CD14-positive monocyte (primary cell): ENCODE results near the gene KCNIP3. TPM values are rescaled to one million over a fixed set of nuclear protein-coding genes. Genes with fewer than 3 reads are reported as not detected.

Source experiments
- DNase-seq, 3 donors: peaks; one replicate each; pipeline ENCODE4 v3.0.0-alpha.2; 2011 to 2022
- H2AFZ ChIP-seq: 2 replicates; pipeline ENCODE4 v1.6.0; 2012; ENCODE audit warnings: mild to moderate bottlenecking, low read depth, low read length, inconsistent platforms; ENCODE audit not compliant: insufficient read depth, poor library complexity, severe bottlenecking
- H3K27ac ChIP-seq, 2 donors: 1 replicate in 1 of 2; 2 replicates in 1 of 2; pipeline ENCODE4 v1.5.1; 2012 to 2013; ENCODE audit warnings: low read length in 2 of 2, control low read depth in 1 of 2, inconsistent platforms in 1 of 2, low read depth in 1 of 2, mild to moderate bottlenecking in 1 of 2
- H3K27me3 ChIP-seq, 2 donors: one replicate each; pipeline versions ENCODE4 v1.6.0 to v1.6.1; 2011 to 2013; ENCODE audit warnings: low read length in 2 of 2; ENCODE audit not compliant: control insufficient read depth in 2 of 2, insufficient read depth in 2 of 2
- H3K36me3 ChIP-seq, 2 donors: replicated peaks in 1 of 2; 1 replicate in 1 of 2; 2 replicates in 1 of 2; pipeline versions ENCODE4 v1.5.1 to v1.6.1; 2012 to 2013; ENCODE audit warnings: low read length in 2 of 2, control low read depth in 1 of 2, inconsistent platforms in 1 of 2, mild to moderate bottlenecking in 1 of 2; ENCODE audit not compliant: insufficient read depth in 2 of 2, control insufficient read depth in 1 of 2
- H3K4me1 ChIP-seq, 2 donors: 1 replicate in 1 of 2; 2 replicates in 1 of 2; pipeline versions ENCODE4 v1.5.1 to v1.6.1; 2012 to 2013; ENCODE audit warnings: low read length in 2 of 2, control low read depth in 1 of 2, inconsistent platforms in 1 of 2, mild to moderate bottlenecking in 1 of 2, moderate library complexity in 1 of 2; ENCODE audit not compliant: insufficient read depth in 2 of 2, control insufficient read depth in 1 of 2
- H3K4me2 ChIP-seq: replicated peaks from 2 replicates; pipeline ENCODE3; 2012; ENCODE audit warnings: low read length, moderate library complexity, mild to moderate bottlenecking; ENCODE audit not compliant: poor library complexity, severe bottlenecking; ENCODE audit errors: extremely low read depth
- H3K4me3 ChIP-seq, 3 experiments: fragments of 200-600 bp in 1 of 3; sonication (generic) in 1 of 3; replicated peaks in 1 of 3; 1 replicate in 2 of 3; 2 replicates in 1 of 3; pipeline ENCODE4 v1.5.1; 2011 to 2013; ENCODE audit warnings: low read length in 3 of 3, mild to moderate bottlenecking in 3 of 3, control low read depth in 2 of 3, low read depth in 2 of 3, inconsistent platforms in 1 of 3, moderate library complexity in 1 of 3
- H3K79me2 ChIP-seq: 2 replicates; pipeline ENCODE4 v1.6.0; 2012; ENCODE audit warnings: mild to moderate bottlenecking, control low read depth, inconsistent platforms, low read length, moderate library complexity; ENCODE audit not compliant: insufficient read depth
- H3K9ac ChIP-seq: 2 replicates; pipeline ENCODE4 v1.6.0; 2017; ENCODE audit warnings: low read length, mild to moderate bottlenecking; ENCODE audit not compliant: insufficient read depth, poor library complexity, severe bottlenecking
- H3K9me3 ChIP-seq, 2 donors: replicated peaks in 1 of 2; 1 replicate in 1 of 2; 2 replicates in 1 of 2; pipeline versions ENCODE4 v1.5.1 to v1.6.1; 2012 to 2013; ENCODE audit warnings: low read length in 2 of 2, control low read depth in 1 of 2; ENCODE audit not compliant: control insufficient read depth in 1 of 2, insufficient read depth in 1 of 2
- H4K20me1 ChIP-seq: 2 replicates; pipeline ENCODE4 v1.6.0; 2012; ENCODE audit warnings: mild to moderate bottlenecking, low read length, control low read depth, moderate library complexity; ENCODE audit not compliant: insufficient read depth
- H3K27ac Mint-ChIP-seq, 7 donors: one replicate each; pipeline ENCODE4 v1.8.0; 2020; ENCODE audit warnings: mild to moderate bottlenecking in 7 of 7, mixed read lengths in 7 of 7, moderate library complexity in 6 of 7, inconsistent platforms in 2 of 7
- H3K27me3 Mint-ChIP-seq, 3 donors: one replicate each; pipeline ENCODE4 v1.8.0; 2021 to 2022; ENCODE audit warnings: low read depth in 3 of 3, mild to moderate bottlenecking in 3 of 3, mixed read lengths in 3 of 3, moderate library complexity in 3 of 3, inconsistent platforms in 1 of 3
- H3K36me3 Mint-ChIP-seq, 2 donors: one replicate each; pipeline ENCODE4 v1.8.0; 2020; ENCODE audit warnings: mixed read lengths in 2 of 2, inconsistent platforms in 1 of 2, mild to moderate bottlenecking in 1 of 2
- H3K4me1 Mint-ChIP-seq: one replicate; pipeline ENCODE4 v1.8.0; 2020; ENCODE audit warnings: mild to moderate bottlenecking, mixed read lengths
- H3K4me3 Mint-ChIP-seq, 2 donors: one replicate each; pipeline ENCODE4 v1.8.0; 2020; ENCODE audit warnings: mild to moderate bottlenecking in 2 of 2, mixed read lengths in 2 of 2, moderate library complexity in 1 of 2
- H3K9me3 Mint-ChIP-seq, 7 donors: one replicate each; pipeline ENCODE4 v1.8.0; 2020 to 2022; ENCODE audit warnings: mixed read lengths in 7 of 7, mild to moderate bottlenecking in 6 of 7, moderate library complexity in 6 of 7, inconsistent platforms in 2 of 7
- WGBS: methylation state at CpG from one replicate; pipeline ENCODE4 v1.1.5; 2013; ENCODE audit warnings: missing lambda C conversion rate; ENCODE audit not compliant: insufficient coverage; 5-methylcytosine and 5-hydroxymethylcytosine counted together
- intact Hi-C, 2 donors: fragments of 100-400 bp; cut with micrococcal nuclease; formaldehyde crosslinking; loops; one replicate each; pipeline versions ENCODE4 v1.15.0 to v1.15.1; 2023
- polyA plus RNA-seq, 3 donors: library from polyadenylated mRNA; depleted of rRNA in 1 of 3; unstranded in 2 of 3; stranded (reverse) in 1 of 3; fragments of 300-500 nt in 2 of 3; fragments of >200 nt in 1 of 3; fragmentation: Illumina TruSeq in 2 of 3; gene quantifications; 1 replicate in 2 of 3; 2 replicates in 1 of 3; pipeline ENCODE4 v1.2.3, GENCODE V29; 2012 to 2021
- TF ChIP-seq, protein P1 (sequence below): fragments of 200-600 bp; IDR thresholded peaks from one replicate; pipeline ENCODE4 v1.8.0; 2022; ENCODE audit warnings: antibody characterized with exemption, mild to moderate bottlenecking

KCNIP3 gene
- polyA plus RNA-seq, 3 donors = not detected

DNA sequence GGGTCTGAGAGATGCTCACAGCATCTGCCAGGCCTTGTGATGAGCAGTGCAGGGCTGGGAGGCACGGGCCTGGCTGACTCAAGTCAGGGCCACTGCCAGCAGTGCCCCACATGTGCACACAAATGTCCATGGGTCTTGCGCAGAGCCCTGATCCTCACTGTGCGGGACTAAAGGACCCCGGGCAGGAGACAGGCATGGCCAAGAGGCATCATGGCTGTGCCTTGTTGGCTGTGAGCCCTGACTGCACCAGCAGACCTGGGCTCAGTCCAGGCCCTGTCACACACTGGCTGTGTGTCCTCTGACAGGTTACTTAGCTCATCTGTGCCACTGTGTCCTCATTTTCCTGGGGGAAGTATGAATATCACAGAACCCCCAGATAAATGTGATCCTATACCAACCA, 4.0 kb downstream of the KCNIP3 start:
- WGBS = 100% methylated on average over 4 of the region's 4 CpGs
- Mint-ChIP-seq H3K4me1 (no peaks in the 10 kb centered on the region), H3K4me3 (no peak overlapping the region), H3K36me3 (no peaks in the 10 kb centered on the region), H3K27ac (no peak overlapping the region), H3K27me3 (peaks cover 0 to 11% (median 10%) of the 10 kb centered on the region in 3 donors), H3K9me3 (peaks cover 0 to 2% (median 0%) of the 10 kb centered on the region in 7 donors)
- no peaks in the 10 kb centered on the region for H3K9me3 ChIP-seq
- H3K36me3 ChIP-seq = no peaks in the 10 kb centered on the region
- no peak overlapping the region for H3K9ac ChIP-seq
- H3K27me3 ChIP-seq = no peaks in the 10 kb centered on the region
- intact Hi-C loops = no loop called here
- H3K79me2 ChIP-seq = no peaks in the 10 kb centered on the region
- DNase-seq = no peak
- no peaks in the 10 kb centered on the region for H4K20me1 ChIP-seq
- no peak overlapping the region for H3K27ac ChIP-seq
- no peak overlapping the region for H3K4me2 ChIP-seq
- H3K4me3 ChIP-seq = no peak overlapping the region
- H3K4me1 ChIP-seq = no peaks in the 10 kb centered on the region
- TF ChIP-seq, protein P1, sequence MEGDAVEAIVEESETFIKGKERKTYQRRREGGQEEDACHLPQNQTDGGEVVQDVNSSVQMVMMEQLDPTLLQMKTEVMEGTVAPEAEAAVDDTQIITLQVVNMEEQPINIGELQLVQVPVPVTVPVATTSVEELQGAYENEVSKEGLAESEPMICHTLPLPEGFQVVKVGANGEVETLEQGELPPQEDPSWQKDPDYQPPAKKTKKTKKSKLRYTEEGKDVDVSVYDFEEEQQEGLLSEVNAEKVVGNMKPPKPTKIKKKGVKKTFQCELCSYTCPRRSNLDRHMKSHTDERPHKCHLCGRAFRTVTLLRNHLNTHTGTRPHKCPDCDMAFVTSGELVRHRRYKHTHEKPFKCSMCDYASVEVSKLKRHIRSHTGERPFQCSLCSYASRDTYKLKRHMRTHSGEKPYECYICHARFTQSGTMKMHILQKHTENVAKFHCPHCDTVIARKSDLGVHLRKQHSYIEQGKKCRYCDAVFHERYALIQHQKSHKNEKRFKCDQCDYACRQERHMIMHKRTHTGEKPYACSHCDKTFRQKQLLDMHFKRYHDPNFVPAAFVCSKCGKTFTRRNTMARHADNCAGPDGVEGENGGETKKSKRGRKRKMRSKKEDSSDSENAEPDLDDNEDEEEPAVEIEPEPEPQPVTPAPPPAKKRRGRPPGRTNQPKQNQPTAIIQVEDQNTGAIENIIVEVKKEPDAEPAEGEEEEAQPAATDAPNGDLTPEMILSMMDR = no peak
- H2AFZ ChIP-seq = no peak overlapping the region

DNA sequence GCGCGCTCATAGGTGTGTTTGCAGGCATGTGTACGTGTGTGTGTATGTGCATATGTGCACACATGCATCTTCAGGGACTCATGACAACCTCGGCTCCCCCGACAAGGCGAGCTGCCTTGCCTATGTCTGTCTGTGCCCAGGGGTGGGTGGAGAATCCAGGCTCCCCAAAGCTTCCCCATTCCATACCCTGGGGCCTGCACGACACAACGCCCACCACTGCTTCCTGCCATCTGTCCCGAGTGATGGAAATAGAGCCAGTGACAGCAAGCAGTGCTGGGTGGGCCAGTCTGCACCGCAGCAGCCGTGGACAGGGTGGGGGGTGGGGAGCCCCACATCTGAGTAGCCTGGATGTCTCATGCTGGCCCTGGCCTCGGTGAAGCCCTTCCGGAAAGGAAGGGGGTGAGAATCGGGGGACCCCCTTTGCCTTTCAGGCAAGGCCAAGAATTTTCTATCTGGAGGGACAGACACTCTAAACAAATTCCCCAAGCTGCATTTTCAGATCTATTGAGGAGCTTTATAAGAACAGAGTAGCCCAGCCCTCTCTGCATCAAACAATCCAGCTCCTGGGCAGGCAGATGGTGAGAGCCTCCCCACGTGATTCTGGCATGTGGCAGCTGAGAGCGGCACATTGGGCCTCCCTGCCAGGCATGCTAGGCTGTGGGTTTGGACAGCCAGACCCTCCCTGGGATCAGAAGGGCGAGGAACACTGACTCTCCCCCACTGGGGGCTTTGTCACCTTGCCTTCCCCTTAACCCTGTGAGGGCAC, 4.9 kb downstream of the KCNIP3 start:
- no peak overlapping the region for H3K27ac Mint-ChIP-seq
- intact Hi-C loops = no loop called here
- DNase-seq = no peak

More for the DNA sequence above, 4.9 kb downstream of the KCNIP3 start:
- TF ChIP-seq, protein P1 = no peak
- H3K27me3 Mint-ChIP-seq = peaks cover 0 to 10% (median 6%) of the 10 kb centered on the region in 3 donors
- no peak overlapping the region for H3K4me3 Mint-ChIP-seq
- H3K36me3 ChIP-seq = no peaks in the 10 kb centered on the region
- H3K27me3 ChIP-seq = no peaks in the 10 kb centered on the region
- H2AFZ ChIP-seq = no peak overlapping the region
- H3K9ac ChIP-seq = no peak overlapping the region
- H3K4me1 Mint-ChIP-seq = no peaks in the 10 kb centered on the region
- no peak overlapping the region for H3K4me3 ChIP-seq
- H4K20me1 ChIP-seq = no peaks in the 10 kb centered on the region
- WGBS = 41% methylated on average over 4 of the region's 17 CpGs
- peaks cover 0 to 2% (median 0%) of the 10 kb centered on the region in 7 donors for H3K9me3 Mint-ChIP-seq
- H3K36me3 Mint-ChIP-seq = no peaks in the 10 kb centered on the region
- H3K4me2 ChIP-seq = no peak overlapping the region
- no peaks in the 10 kb centered on the region for H3K9me3 ChIP-seq
- no peaks in the 10 kb centered on the region for H3K4me1 ChIP-seq
- H3K79me2 ChIP-seq = no peaks in the 10 kb centered on the region
- H3K27ac ChIP-seq = no peak overlapping the region
